ENCODE results near the gene ARHGAP15.

- no peak for TF ChIP-seq CTCF (conservative IDR thresholded peaks at IDR 0.05; ENCODE audit: low read length)
- TF ChIP-seq EZH2phosphoT487 (IDR thresholded peaks at IDR 0.05; ENCODE audit: borderline replicate concordance, low read depth, low read length), result no peak
Observed at GRCh38 chr2:143497726-143498125, 368.5 kb downstream of the ARHGAP15 start.

Data from OCI-LY7 (cell line).